ENCODE results near the gene PRADC1. TPM values are rescaled to one million over a fixed set of nuclear protein-coding genes. Genes with fewer than 3 reads are reported as not detected.

PRADC1 gene
- total RNA-seq, 1 experiment from 2014 or later = 12.9 TPM

DNA sequence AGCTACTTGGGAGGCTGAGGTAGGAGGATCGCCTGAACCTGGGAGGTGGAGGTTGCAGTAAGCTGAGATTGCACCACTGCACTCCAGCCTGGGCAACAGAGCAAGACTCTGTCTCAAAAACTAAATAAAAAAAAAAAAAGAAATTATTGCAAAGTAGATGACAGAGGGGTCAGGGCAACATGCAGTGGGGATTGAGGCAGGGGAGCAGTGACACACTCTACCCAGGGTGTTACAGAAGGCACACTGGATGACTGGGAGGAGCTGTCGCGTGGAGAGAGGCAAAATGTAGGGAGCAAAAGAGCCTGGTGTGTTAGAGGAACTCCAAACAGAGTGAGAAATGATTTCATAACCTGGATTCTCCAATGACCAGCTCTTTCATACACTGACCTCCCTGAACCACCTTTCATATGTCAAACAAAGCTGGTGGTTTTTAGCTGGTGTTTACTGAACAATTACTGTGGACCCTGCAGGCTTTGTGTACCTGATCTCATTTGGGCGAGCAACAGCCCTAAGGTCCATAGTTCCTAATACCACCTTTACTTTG is 29.1 kb upstream of the PRADC1 start (continued):
- TF ChIP-seq, protein P1, sequence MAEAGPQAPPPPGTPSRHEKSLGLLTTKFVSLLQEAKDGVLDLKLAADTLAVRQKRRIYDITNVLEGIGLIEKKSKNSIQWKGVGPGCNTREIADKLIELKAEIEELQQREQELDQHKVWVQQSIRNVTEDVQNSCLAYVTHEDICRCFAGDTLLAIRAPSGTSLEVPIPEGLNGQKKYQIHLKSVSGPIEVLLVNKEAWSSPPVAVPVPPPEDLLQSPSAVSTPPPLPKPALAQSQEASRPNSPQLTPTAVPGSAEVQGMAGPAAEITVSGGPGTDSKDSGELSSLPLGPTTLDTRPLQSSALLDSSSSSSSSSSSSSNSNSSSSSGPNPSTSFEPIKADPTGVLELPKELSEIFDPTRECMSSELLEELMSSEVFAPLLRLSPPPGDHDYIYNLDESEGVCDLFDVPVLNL (CRISPR knock-in tag; IDR thresholded peaks at IDR 0.05; ENCODE audit: borderline replicate concordance, low read depth) = no peak

DNA sequence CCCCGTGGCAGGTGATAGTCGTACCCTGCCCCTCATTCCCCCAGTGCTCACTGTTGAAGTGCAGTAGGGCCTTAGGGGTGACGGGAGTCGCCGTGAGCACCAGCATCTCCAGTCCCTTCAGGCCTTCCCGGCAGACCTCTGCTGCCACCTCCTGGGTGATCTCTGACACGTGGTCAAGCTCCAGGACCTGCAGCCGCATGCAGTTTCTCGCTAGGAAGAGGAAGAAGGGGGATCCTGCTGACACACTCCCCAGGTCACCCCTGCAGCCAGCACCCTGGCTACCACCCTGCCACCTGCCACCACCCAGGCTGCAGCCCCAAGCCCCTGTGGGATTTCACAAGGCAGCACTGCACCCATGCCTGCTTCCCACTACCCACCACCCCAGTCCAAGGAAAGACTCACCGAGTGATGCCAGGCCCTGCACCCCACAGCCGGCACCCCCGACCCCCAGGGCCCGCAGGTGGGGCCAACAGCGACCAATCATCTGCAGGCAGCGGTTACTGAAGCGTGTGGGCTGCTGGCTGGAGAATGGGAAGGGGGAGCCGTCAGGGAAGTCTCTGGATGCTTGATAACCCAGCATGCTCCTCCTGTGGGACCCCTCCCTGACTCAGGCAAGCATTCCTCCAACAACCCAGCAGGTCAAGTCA is 27.4 kb upstream of the PRADC1 start:
- Mint-ChIP-seq H3K27me3 (ENCODE audit: low read depth) (no peaks in the 10 kb centered on the region; the same call in 1 of the 2 replicates), H3K4me3 (no peak overlapping the region), H3K36me3 (peaks cover 9% of the 10 kb centered on the region), H3K4me1 (peaks cover 5% of the 10 kb centered on the region), H3K9me3 (no peaks in the 10 kb centered on the region), H3K27ac (no peak overlapping the region)
- ChIA-PET CTCF (interaction anchor here (0.6 to 1.5 kb wide), 10 partner anchors 8 to 100 kb away, joined by 3 to 9 read pairs (median 5); partner anchors contain the start of gene PRADC1), POLR2A (no interaction called here)
- DNase-seq (ENCODE audit: low spot score) = peak; percentile 76
- TF ChIP-seq FOXP1 (CRISPR knock-in tag; IDR thresholded peaks at IDR 0.05; ENCODE audit: borderline replicate concordance) (no peak), ZNF219 (CRISPR knock-in tag; IDR thresholded peaks at IDR 0.05; ENCODE audit: borderline replicate concordance) (no peak), PRRX2 (CRISPR knock-in tag; IDR thresholded peaks at IDR 0.05) (no peak), ZBTB21 (CRISPR knock-in tag; IDR thresholded peaks at IDR 0.05; ENCODE audit: borderline replicate concordance) (no peak), GABPB1 (CRISPR knock-in tag; IDR thresholded peaks at IDR 0.05) (0 out of 2 replicates have a peak, but pooled peaks have one; percentile 11), SMAD4 (CRISPR knock-in tag; IDR thresholded peaks at IDR 0.05) (no peak)
- TF ChIP-seq, protein P2, sequence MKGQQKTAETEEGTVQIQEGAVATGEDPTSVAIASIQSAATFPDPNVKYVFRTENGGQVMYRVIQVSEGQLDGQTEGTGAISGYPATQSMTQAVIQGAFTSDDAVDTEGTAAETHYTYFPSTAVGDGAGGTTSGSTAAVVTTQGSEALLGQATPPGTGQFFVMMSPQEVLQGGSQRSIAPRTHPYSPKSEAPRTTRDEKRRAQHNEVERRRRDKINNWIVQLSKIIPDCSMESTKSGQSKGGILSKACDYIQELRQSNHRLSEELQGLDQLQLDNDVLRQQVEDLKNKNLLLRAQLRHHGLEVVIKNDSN (CRISPR knock-in tag; IDR thresholded peaks at IDR 0.05) = peak; percentile 70
- TF ChIP-seq, protein P3, sequence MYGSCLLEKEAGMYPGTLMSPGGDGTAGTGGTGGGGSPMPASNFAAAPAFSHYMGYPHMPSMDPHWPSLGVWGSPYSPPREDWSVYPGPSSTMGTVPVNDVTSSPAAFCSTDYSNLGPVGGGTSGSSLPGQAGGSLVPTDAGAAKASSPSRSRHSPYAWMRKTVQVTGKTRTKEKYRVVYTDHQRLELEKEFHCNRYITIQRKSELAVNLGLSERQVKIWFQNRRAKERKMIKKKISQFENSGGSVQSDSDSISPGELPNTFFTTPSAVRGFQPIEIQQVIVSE (CRISPR knock-in tag; IDR thresholded peaks at IDR 0.05; ENCODE audit: borderline replicate concordance) = no peak
- TF ChIP-seq, protein P4, sequence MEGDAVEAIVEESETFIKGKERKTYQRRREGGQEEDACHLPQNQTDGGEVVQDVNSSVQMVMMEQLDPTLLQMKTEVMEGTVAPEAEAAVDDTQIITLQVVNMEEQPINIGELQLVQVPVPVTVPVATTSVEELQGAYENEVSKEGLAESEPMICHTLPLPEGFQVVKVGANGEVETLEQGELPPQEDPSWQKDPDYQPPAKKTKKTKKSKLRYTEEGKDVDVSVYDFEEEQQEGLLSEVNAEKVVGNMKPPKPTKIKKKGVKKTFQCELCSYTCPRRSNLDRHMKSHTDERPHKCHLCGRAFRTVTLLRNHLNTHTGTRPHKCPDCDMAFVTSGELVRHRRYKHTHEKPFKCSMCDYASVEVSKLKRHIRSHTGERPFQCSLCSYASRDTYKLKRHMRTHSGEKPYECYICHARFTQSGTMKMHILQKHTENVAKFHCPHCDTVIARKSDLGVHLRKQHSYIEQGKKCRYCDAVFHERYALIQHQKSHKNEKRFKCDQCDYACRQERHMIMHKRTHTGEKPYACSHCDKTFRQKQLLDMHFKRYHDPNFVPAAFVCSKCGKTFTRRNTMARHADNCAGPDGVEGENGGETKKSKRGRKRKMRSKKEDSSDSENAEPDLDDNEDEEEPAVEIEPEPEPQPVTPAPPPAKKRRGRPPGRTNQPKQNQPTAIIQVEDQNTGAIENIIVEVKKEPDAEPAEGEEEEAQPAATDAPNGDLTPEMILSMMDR (IDR thresholded peaks at IDR 0.05) = no peak
- TF ChIP-seq, protein P5, sequence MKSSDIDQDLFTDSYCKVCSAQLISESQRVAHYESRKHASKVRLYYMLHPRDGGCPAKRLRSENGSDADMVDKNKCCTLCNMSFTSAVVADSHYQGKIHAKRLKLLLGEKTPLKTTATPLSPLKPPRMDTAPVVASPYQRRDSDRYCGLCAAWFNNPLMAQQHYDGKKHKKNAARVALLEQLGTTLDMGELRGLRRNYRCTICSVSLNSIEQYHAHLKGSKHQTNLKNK (CRISPR knock-in tag; IDR thresholded peaks at IDR 0.05) = no peak
- TF ChIP-seq, protein P6, sequence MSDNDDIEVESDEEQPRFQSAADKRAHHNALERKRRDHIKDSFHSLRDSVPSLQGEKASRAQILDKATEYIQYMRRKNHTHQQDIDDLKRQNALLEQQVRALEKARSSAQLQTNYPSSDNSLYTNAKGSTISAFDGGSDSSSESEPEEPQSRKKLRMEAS (CRISPR knock-in tag; IDR thresholded peaks at IDR 0.05) = peak; percentile 68; the same call in 1 of the 2 replicates
- TF ChIP-seq, protein P7, sequence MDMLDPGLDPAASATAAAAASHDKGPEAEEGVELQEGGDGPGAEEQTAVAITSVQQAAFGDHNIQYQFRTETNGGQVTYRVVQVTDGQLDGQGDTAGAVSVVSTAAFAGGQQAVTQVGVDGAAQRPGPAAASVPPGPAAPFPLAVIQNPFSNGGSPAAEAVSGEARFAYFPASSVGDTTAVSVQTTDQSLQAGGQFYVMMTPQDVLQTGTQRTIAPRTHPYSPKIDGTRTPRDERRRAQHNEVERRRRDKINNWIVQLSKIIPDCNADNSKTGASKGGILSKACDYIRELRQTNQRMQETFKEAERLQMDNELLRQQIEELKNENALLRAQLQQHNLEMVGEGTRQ (CRISPR knock-in tag; IDR thresholded peaks at IDR 0.05) = peak; percentile 72
- ATAC-seq = peak; percentile 75

DNA sequence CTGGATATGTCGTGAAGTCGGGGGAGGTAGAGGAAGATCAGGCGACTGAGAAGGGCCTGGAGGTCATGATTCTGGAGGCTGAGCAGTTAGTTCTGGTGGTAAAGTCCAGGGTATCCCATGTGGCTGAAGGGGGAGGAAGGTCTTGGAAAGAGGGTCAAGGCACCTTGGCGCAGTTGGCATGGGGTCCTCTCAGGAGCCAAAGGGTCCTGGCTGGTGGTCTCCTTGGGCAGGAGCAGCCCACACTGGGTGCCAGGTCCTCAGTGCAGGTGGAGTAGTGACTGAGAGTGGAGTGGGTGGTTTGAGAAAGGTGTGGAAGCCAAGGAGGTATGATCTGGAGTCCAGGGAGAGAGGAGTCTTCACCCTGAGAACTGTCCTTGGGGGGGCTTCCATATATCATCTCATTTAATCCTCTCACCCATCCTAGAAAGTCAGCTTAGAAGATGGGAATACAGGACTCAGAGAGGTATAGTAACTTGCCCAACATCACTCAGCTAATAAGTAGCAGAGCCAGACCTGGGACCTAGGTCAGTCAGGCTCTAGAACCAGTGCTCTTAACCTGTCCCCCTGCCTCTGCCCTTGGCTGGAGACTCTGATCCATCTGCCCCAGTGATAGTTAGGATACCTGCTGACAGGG is 26.8 kb upstream of the PRADC1 start:
- Mint-ChIP-seq H3K9me3 (no peaks in the 10 kb centered on the region), H3K36me3 (peaks cover 9% of the 10 kb centered on the region), H3K4me3 (no peak overlapping the region), H3K27me3 (ENCODE audit: low read depth) (no peaks in the 10 kb centered on the region; the same call in 1 of the 2 replicates), H3K4me1 (peaks cover 11% of the 10 kb centered on the region), H3K27ac (no peak overlapping the region)
- no peak for DNase-seq (ENCODE audit: low spot score)
- ATAC-seq = no peak
- ChIA-PET CTCF (interaction anchor here (1.0 to 1.5 kb wide), 6 partner anchors 9 to 100 kb away, joined by 5 to 9 read pairs (median 6); no protein-coding TSS in a partner anchor), POLR2A (no interaction called here)
- TF ChIP-seq, protein P3 (CRISPR knock-in tag; IDR thresholded peaks at IDR 0.05; ENCODE audit: borderline replicate concordance) = no peak
- TF ChIP-seq, protein P8, sequence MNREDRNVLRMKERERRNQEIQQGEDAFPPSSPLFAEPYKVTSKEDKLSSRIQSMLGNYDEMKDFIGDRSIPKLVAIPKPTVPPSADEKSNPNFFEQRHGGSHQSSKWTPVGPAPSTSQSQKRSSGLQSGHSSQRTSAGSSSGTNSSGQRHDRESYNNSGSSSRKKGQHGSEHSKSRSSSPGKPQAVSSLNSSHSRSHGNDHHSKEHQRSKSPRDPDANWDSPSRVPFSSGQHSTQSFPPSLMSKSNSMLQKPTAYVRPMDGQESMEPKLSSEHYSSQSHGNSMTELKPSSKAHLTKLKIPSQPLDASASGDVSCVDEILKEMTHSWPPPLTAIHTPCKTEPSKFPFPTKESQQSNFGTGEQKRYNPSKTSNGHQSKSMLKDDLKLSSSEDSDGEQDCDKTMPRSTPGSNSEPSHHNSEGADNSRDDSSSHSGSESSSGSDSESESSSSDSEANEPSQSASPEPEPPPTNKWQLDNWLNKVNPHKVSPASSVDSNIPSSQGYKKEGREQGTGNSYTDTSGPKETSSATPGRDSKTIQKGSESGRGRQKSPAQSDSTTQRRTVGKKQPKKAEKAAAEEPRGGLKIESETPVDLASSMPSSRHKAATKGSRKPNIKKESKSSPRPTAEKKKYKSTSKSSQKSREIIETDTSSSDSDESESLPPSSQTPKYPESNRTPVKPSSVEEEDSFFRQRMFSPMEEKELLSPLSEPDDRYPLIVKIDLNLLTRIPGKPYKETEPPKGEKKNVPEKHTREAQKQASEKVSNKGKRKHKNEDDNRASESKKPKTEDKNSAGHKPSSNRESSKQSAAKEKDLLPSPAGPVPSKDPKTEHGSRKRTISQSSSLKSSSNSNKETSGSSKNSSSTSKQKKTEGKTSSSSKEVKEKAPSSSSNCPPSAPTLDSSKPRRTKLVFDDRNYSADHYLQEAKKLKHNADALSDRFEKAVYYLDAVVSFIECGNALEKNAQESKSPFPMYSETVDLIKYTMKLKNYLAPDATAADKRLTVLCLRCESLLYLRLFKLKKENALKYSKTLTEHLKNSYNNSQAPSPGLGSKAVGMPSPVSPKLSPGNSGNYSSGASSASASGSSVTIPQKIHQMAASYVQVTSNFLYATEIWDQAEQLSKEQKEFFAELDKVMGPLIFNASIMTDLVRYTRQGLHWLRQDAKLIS (CRISPR knock-in tag; IDR thresholded peaks at IDR 0.05; ENCODE audit: borderline replicate concordance) = no peak
- TF ChIP-seq, protein P7 (CRISPR knock-in tag; IDR thresholded peaks at IDR 0.05) = no peak
- TF ChIP-seq ZNF416 (CRISPR knock-in tag; IDR thresholded peaks at IDR 0.05) = no peak
- TF ChIP-seq TEAD1 (CRISPR knock-in tag; IDR thresholded peaks at IDR 0.05) = no peak
- TF ChIP-seq ZNF219 (CRISPR knock-in tag; IDR thresholded peaks at IDR 0.05; ENCODE audit: borderline replicate concordance) = no peak
- no peak for TF ChIP-seq JUN (CRISPR knock-in tag; IDR thresholded peaks at IDR 0.05)
- no peak for TF ChIP-seq ZNF263 (CRISPR knock-in tag; IDR thresholded peaks at IDR 0.05; ENCODE audit: low read depth)

All from WTC11 (cell line).